ENCODE measurements around the gene BCL2L2.
A peak's percentile ranks its signal among the peaks of the same experiment; 100 is the strongest.

BCL2L2 gene

GRCh38 chr14:23299986-23300686 lies 6.5 kb upstream of the BCL2L2 start:
- DNase-seq: no peak

DNA sequence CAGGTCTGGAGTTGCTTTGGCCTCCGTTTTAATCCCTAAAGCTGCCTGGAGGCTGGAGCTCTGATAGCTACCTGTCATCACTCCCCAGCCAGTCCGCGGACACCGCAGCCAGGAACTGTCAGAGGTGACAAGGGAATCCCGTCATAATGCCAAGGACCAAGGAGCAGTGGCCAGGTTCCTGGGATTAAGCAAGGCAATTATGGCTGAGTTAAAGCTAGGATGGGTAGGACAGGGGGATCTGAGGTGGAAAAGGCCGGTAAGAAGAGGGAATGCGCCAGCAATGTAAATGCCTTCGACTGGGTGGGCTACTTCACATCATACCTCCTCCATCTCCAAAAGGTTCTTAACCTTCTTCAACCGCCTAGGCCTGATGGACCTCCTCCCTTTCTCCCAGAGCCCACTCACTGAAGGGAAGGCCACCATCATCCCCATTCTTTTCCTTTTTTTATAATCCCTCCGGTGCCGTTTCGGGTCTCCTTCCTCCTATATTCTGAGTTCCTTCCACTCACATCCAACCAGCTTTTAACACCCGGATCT lies 5.9 kb upstream of the BCL2L2 start:
- DNase-seq: peak in 1 of 2 donors; percentile 36

DNA sequence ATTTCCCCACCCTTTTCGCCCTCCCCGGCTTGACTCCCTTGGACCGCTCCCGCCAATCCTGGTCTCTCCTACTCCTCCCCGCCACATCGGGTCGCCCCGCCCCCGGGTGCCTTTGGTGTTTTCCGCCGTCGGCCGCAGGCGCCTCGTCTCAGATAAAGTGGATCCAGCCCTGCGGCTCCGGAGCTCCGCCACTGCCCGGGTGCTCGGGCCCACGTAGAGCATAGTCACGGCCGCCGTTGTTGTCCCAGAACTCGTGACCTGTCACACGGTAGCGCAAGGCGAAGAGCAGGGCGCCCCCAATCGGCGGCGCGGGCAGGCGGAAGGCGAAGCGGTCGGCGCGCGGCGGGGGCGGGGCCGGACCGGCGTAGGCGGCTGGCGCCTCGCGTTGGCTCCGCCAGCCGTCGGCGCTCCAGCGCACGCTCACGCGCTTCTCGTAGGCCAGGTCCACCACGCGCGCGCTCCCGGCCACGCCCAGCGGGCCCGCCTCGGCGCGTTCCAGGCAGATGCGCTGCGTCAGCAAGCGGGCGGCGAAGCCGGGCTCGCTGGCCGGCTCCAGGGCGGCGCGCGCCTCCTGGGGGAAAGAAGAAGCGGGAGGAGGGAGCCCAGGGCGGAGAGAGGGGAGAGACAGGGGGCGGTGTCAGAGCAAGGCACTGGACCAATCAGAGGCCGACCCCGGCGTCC lies 5.2 kb upstream of the BCL2L2 start:
- DNase-seq: peak; percentile 98 to 99

DNA sequence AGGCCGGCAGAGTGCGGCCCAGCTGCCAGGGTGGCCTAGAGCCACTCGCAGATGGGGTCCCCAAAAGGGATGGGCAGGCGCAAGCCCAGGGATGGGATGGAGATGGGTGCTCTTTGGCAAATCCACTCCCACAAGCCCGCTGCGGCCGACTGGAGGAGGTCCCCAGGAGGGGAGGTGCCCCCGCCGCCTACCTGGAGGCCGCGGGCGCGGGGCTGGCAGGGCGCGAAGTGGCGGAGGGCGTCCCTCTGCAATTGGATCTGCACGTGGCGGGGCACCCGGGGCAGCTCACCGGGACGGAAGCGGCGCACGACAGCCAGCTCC lies 4.7 kb upstream of the BCL2L2 start:
- no peak for DNase-seq

- DNase-seq: peak; percentile 20 to 47
Observed at GRCh38 chr14:23302290-23303225, 4.1 kb upstream of the BCL2L2 start, which contains the start of gene PPP1R3E. Gene PPP1R3E, minus strand, starts transcription at chr14:23302859. Its CDS starts 283 bp downstream, at chr14:23302576.

GRCh38 chr14:23307146-23307530 lies 505 bp downstream of the BCL2L2 start:
- DNase-seq: no peak

DNA sequence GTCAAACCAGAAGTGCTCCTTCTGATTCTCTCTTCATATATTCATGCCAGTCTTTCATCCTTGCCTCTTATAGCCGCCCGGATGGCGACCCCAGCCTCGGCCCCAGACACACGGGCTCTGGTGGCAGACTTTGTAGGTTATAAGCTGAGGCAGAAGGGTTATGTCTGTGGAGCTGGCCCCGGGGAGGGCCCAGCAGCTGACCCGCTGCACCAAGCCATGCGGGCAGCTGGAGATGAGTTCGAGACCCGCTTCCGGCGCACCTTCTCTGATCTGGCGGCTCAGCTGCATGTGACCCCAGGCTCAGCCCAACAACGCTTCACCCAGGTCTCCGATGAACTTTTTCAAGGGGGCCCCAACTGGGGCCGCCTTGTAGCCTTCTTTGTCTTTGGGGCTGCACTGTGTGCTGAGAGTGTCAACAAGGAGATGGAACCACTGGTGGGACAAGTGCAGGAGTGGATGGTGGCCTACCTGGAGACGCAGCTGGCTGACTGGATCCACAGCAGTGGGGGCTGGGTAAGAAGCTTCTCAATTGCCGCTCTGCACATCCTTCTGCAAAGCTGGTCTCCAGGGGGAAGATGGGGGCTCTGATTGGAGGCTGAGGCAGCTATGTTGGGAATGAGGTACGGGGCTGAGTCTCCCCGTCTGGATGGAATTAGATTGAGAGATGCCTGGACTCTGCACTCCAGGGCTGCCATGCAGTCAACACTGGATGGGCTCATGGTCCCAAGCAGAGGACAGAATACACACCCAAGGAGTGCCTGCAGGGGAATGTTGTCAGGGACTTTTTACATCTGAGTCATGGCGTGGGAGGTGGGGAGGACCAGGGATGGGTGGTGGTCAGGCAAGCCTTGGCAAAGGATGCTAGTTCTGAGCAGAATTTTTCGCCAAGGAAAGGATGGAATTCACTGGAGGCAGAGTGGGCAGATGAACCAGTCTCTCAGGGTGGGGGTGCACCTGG lies 1.3 kb downstream of the BCL2L2 start:
- DNase-seq: no peak

- no peak for DNase-seq
Observed at GRCh38 chr14:23308721-23309445, 2.2 kb downstream of the BCL2L2 start.

- DNase-seq: no peak
Observed at GRCh38 chr14:23310546-23310945, 3.9 kb downstream of the BCL2L2 start.

DNA sequence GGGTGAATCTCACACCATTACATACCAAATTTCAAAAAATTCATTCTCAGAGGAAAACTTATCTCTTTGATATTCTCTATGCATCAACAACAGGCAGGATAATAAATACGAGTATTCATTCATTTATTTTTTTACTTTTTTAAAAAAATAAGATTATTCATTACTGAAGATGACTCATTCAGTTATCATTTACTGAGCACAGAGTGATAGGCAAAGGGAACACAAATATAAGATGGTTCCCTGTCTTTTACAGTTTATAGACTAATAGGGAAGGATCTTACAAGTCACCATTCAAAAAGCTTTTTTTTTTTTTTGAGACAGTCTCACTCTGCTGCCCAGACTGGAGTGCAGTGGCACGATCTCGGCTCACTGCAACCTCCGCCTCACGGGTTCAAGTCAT lies 9.7 kb downstream of the BCL2L2 start:
- DNase-seq: no peak

- no peak for DNase-seq
Observed at GRCh38 chr14:23319746-23320583, 13.3 kb downstream of the BCL2L2 start.

DNA sequence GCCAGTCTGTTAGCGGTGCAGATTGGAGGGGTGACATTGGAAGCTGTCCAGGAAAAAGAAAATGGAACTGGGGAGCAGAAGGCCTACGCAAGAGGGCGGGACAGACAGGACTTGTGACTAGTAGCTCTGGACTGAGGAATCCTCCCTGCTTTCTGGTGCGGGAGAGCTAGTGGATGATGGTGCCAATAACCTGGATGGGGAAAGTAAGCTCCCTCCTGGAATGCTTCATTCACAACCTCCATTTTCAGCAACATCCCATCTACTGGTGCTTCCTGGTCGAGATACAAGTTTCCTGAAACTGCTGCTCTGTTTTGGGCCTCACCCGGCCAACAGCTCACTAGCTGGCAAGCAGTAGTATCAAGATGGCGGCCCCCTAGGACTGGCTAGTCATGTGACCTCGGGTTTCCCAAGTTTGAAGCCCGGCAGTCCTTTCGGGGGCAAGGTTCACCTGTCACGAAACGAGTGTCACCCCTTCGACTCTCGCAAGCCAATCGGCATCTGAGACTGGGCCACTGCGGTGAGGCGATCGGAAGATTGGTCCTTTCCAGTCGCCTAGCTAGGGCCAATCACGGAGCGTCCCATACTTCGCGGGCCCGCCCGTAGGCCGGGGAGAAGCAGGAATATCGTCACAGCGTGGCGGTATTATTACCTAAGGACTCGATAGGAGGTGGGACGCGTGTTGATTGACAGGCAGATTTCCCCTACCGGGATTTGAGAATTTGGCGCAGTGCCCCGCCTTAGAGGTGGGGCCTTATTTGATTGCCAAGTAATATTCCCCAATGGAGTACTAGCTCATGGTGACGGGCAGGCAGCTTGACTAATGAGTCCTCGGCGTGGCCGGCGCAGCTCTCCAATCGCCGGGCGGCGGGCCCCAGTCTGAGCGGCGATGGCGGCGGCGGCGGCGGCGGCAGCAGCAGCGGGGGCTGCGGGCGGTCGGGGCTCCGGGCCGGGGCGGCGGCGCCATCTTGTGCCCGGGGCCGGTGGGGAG lies 14.2 kb downstream of the BCL2L2 start, which contains the start of gene PABPN1:
PABPN1 (plus strand) TSS at position 874 of the 988 bp plus-strand sequence; CDS start at position 887, 13 bp downstream.
- DNase-seq: peak; percentile 97 to 100

- peak; percentile 27 to 65 for DNase-seq
Observed at GRCh38 chr14:23321572-23322547, 15.2 kb downstream of the BCL2L2 start.

- no peak for DNase-seq
Observed at GRCh38 chr14:23322568-23323517, 16.2 kb downstream of the BCL2L2 start.

DNA sequence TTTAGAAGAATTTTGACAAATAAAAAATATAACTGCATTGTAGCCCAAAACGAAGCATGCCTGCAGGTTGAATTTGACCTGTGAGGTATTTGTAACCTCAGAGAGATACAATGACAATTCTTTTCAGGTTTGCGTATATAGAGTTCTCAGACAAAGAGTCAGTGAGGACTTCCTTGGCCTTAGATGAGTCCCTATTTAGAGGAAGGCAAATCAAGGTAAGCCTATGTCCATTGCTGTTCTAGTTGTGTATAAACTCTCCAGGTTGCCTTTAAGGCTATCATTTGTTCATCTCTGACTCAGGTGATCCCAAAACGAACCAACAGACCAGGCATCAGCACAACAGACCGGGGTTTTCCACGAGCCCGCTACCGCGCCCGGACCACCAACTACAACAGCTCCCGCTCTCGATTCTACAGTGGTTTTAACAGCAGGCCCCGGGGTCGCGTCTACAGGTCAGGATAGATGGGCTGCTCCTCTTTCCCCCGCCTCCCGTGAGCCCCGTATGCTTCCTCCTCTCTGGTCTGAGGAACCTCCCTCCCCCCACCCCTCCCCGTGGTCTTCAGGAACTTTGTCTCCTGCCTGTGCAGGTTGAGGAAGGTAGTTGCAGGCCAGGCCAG lies 17.3 kb downstream of the BCL2L2 start:
- no peak for DNase-seq

- DNase-seq: no peak
Observed at GRCh38 chr14:23324455-23324846, 17.8 kb downstream of the BCL2L2 start.
